AG04449 (cell line): ENCODE results near the gene BLOC1S3.

Source experiments
- CTCF ChIA-PET: fragments of 350-600 bp; formaldehyde crosslinking; extraction: SDS; loops from one replicate; lab custom pipeline; 2021; ENCODE audit warnings: antibody characterized with exemption; lab: Yijun Ruan, JAX
- POLR2A ChIA-PET: fragments of 400-600, 350-600 bp; formaldehyde crosslinking; extraction: SDS; loops from one replicate; lab custom pipeline; 2020; ENCODE audit warnings: antibody characterized with exemption, inconsistent platforms; lab: Yijun Ruan, JAX
- DNase-seq: peaks from one replicate; pipeline ENCODE4 v3.0.0-alpha.2; 2010; ENCODE audit warnings: low read depth, low spot score
- H3K4me3 ChIP-seq: 2 replicates; pipeline ENCODE4 v1.5.1; 2011; ENCODE audit warnings: low read depth, mild to moderate bottlenecking, control low read depth, low read length
- TF ChIP-seq, protein P1 (sequence below): IDR thresholded peaks from one replicate; pipeline ENCODE4 v1.5.1; 2011; ENCODE audit warnings: mild to moderate bottlenecking, moderate library complexity, low read length, control low read depth, inconsistent platforms; ENCODE audit not compliant: insufficient read depth; ENCODE audit errors: missing control alignments

BLOC1S3 gene

DNA sequence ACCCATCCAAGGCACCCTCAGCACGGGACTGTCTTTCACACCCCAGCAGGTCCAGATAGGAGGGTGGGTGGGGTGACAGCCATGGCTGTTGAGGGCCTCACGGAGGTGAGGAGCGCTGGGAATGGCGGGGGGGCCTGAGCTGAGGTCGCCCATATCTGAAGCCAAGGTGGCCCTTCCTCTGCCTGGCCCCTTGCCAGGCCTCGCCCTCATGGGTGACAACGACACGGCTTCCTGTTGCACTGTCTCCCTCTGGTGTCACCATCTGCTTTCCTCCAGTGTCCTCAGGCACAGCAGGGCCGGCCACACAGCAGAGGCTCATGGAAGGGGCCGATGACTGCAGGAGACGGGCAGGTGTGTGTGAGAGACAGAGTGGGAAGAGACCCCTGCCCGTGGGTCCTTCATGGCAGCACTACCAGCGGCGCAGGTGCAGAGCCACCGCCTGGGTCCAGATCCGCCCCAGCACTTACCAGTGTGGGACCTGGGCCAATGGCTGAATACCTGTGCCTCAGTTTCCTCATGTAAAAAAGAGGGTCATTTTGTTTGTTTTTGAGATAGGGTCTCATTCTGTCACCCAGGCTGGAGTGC is 9.7 kb upstream of the BLOC1S3 start:
- TF ChIP-seq, protein P1, sequence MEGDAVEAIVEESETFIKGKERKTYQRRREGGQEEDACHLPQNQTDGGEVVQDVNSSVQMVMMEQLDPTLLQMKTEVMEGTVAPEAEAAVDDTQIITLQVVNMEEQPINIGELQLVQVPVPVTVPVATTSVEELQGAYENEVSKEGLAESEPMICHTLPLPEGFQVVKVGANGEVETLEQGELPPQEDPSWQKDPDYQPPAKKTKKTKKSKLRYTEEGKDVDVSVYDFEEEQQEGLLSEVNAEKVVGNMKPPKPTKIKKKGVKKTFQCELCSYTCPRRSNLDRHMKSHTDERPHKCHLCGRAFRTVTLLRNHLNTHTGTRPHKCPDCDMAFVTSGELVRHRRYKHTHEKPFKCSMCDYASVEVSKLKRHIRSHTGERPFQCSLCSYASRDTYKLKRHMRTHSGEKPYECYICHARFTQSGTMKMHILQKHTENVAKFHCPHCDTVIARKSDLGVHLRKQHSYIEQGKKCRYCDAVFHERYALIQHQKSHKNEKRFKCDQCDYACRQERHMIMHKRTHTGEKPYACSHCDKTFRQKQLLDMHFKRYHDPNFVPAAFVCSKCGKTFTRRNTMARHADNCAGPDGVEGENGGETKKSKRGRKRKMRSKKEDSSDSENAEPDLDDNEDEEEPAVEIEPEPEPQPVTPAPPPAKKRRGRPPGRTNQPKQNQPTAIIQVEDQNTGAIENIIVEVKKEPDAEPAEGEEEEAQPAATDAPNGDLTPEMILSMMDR = no peak
- POLR2A ChIA-PET = interaction anchor here (0.8 kb wide), 1 partner anchor 9 kb away, joined by 3 read pairs; the partner anchor contains the start of gene TRAPPC6A
- DNase-seq = no peak
- no peak overlapping the region for H3K4me3 ChIP-seq
- CTCF ChIA-PET = interaction anchor here (1.1 kb wide), 1 partner anchor 8 kb away, joined by 4 read pairs; the partner anchor contains the start of gene NKPD1

DNA sequence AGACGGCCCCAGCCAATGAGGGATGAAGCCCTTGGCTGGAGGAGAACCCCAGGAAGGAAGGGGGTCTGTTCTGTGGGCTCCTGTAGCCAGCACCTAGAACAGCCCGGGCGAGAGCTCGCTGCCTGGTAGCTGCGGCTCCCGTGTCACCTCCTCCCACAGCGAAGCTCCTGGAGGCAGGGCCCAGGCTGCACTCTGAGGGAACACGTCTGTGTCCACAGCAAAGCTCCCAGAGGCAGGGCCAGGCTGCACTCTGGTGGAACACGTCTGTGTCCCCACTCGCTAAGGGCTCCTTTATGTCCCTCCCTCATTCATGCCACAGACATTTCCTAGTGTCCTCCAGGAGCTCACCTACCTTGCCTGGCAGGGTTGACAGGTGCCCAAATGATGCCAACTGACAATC is 9.0 kb upstream of the BLOC1S3 start:
- TF ChIP-seq, protein P1 = no peak
- DNase-seq = no peak
- ChIA-PET CTCF (interaction anchor here (1.1 to 1.2 kb wide), 2 partner anchors 9 kb away, joined by 4 read pairs; partner anchors contain the start of genes BLOC1S3, NKPD1 and TRAPPC6A), POLR2A (interaction anchor here (0.8 kb wide), 1 partner anchor 8 kb away, joined by 3 read pairs; the partner anchor contains the start of gene TRAPPC6A)
- H3K4me3 ChIP-seq = no peak overlapping the region

DNA sequence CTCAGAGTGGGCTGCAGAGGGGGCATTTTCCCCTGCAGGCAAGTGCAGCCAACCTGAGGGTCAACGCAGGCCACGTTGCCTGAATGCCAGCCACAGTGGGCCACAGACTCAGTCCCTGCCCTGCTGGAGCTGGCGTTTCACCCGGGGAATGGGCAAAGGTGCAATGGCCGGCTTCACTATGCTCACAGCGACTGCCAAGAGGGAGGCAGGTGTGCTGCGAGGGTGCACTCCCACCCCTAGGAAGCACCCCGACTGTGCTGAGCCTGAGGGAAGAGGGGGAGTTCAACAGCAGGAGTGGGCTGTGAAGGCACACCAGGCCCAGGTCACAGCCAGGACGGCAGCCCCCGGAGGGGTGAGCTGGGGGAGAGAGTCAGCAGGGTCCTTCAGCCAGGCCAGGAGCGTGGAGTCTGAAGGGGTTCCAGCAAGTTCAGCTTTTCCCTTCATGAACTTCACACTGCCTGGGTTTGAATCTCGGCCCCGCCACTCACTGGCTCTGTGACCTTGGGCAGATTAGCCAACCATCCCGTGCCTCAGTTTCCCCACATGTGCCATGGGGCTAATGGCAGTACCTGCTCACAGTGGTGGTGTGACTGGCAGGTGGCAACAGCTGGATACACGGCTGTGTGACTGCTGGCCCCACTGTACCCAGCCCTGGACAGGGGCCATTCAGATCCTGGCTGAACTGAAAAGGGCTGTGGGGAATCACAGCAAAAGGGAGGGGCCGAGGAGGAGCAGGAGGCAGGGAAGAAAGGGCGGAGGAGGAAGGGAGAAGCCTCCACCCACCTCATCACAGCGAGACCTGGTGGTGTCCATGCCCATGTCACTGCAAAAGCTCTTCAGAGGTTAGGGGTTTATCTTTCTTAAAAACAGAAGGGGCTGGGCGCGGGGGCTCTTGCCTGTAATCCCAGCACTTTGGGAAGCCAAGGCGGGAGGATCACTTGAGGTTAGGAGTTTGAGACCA is 8.2 kb upstream of the BLOC1S3 start:
- POLR2A ChIA-PET = no interaction called here
- CTCF ChIA-PET = interaction anchor here (1.0 to 1.2 kb wide), 3 partner anchors 8 to 45 kb away, joined by 3 to 4 read pairs (median 4); partner anchors contain the start of genes BLOC1S3, NKPD1 and TRAPPC6A
- TF ChIP-seq, protein P1 = no peak
- no peak overlapping the region for H3K4me3 ChIP-seq
- DNase-seq = no peak

DNA sequence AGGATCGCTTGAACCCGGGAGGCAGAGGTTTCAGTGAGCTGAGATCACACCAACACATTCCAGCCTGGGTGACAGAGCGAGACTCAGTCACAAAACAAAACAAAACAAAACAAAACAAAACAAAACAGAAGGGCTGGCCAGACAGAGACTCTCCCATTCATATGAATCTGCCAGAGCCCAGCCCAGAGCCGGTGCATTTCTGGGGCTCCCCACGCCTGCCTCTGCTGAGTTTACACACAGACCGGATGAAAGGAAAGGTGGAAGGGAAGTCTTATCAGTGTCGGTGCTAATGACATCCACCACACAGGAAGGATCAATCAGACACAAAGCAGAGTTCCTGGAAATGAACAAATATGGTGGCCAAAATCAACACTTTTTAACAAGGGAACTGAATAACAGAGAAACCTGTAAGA is 7.4 kb upstream of the BLOC1S3 start:
- ChIA-PET POLR2A (no interaction called here), CTCF (interaction anchor here (0.7 to 1.0 kb wide), 2 partner anchors 46 to 112 kb away, joined by 3 read pairs; no protein-coding TSS in a partner anchor)
- H3K4me3 ChIP-seq = no peak overlapping the region
- TF ChIP-seq, protein P1 = no peak
- DNase-seq = no peak

DNA sequence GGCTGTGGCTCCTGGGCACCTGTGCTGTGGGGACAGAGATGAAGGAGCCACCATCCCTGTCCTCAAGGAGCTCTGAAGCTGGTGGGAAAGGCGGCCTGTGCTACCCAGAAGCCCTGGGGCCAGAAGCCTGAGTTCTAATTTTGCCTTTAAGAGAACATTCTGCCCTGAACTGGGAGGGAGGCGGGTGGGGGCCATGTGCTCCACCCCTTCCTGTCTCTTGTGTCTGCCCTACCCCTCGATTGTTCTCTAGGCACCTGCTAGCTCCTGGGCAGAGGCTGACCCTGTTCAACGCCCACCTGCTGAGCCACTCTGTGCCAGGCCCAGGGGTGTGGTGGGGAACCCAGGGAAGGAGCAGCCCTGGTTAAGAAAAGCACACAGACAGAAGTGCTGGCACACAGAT is 6.4 kb upstream of the BLOC1S3 start:
- ChIA-PET CTCF (interaction anchor here (0.5 kb wide), 1 partner anchor 222 kb away, joined by 4 read pairs; no protein-coding TSS in a partner anchor), POLR2A (no interaction called here)
- DNase-seq = no peak
- TF ChIP-seq, protein P1 = no peak
- no peak overlapping the region for H3K4me3 ChIP-seq
